Endothelial cell of umbilical vein (primary cell): ENCODE measurements around the gene USP35. TPM values are rescaled to one million over a fixed set of nuclear protein-coding genes. Genes with fewer than 3 reads are reported as not detected.

Experiments
- BruUV-seq: library from RNA; stranded (reverse); fragments of 400-500 nt; replicated peaks from 2 replicates; lab custom pipeline; 2021; lab: Mats Ljungman, UMichigan
- CTCF ChIA-PET: fragments of 300-600, 350-600 bp; sonication (Branson Sonifier 250); formaldehyde crosslinking; loops from one replicate; lab custom pipeline; 2021; ENCODE audit warnings: antibody characterized with exemption, inconsistent platforms; lab: Charles Lee
- POLR2A ChIA-PET: fragments of 300-600, 350-600 bp; sonication (Branson Sonifier 250); formaldehyde crosslinking; loops from one replicate; lab custom pipeline; 2021; ENCODE audit warnings: antibody characterized with exemption, inconsistent platforms; lab: Charles Lee
- DNase-seq: peaks from one replicate; pipeline ENCODE4 v3.0.0-alpha.2; 2011; ENCODE audit warnings: low read depth, low spot score
- FAIRE-seq: peaks from 2 replicates; lab custom pipeline; 2011; peaks lifted over from hg19 to GRCh38; lab: Jason Lieb, UNC
- H2AFZ ChIP-seq: 2 replicates; pipeline ENCODE4 v1.6.0; 2012; ENCODE audit warnings: low read depth, low read length, control low read depth, inconsistent platforms
- H3K27ac ChIP-seq: 2 replicates; pipeline ENCODE4 v1.5.1; 2011; ENCODE audit warnings: low read depth, mild to moderate bottlenecking, control low read depth, low read length, moderate library complexity; ENCODE audit not compliant: insufficient read depth
- H3K27me3 ChIP-seq, 2 experiments: 2 replicates each; pipeline versions ENCODE4 v1.6.0 to v1.6.1; 2011; ENCODE audit warnings: low read length in 2 of 2, mixed read lengths in 1 of 2; ENCODE audit not compliant: control insufficient read depth in 2 of 2, insufficient read depth in 2 of 2
- H3K36me3 ChIP-seq, 2 experiments: 2 replicates in 1 of 2; 3 replicates in 1 of 2; pipeline ENCODE4 v1.5.1; 2011; ENCODE audit warnings: low read length in 2 of 2, mild to moderate bottlenecking in 1 of 2, moderate library complexity in 1 of 2; ENCODE audit not compliant: control insufficient read depth in 2 of 2, insufficient read depth in 2 of 2; ENCODE audit errors: extremely low read depth in 1 of 2
- H3K4me1 ChIP-seq: 3 replicates; pipeline ENCODE4 v1.5.1; 2011; ENCODE audit warnings: mild to moderate bottlenecking, low read length; ENCODE audit not compliant: control insufficient read depth, insufficient read depth; ENCODE audit errors: extremely low read depth
- H3K4me2 ChIP-seq: 2 replicates; pipeline ENCODE4 v1.6.1; 2011; ENCODE audit warnings: low read length, control low read depth, mixed read lengths; ENCODE audit not compliant: insufficient read depth
- H3K4me3 ChIP-seq, 3 experiments: fragments of 200-600 bp in 1 of 3; sonication (generic), shearing (Covaris generic) in 1 of 3; replicated peaks in 1 of 3; 2 replicates each; pipeline ENCODE4 v1.5.1; 2011 to 2016; ENCODE audit warnings: control low read depth in 3 of 3, low read length in 3 of 3, mild to moderate bottlenecking in 2 of 3, inconsistent platforms in 1 of 3, low read depth in 1 of 3, moderate library complexity in 1 of 3; ENCODE audit not compliant: insufficient read depth in 1 of 3
- H3K79me2 ChIP-seq: 2 replicates; pipeline ENCODE4 v1.6.0; 2012; ENCODE audit warnings: low read length, inconsistent platforms; ENCODE audit not compliant: control insufficient read depth, insufficient read depth
- H3K9ac ChIP-seq: replicated peaks from 2 replicates; pipeline ENCODE3; 2011; ENCODE audit warnings: low read length, control low read depth; ENCODE audit not compliant: insufficient read depth; ENCODE audit errors: extremely low read depth
- H3K9me1 ChIP-seq: replicated peaks from 3 replicates; pipeline ENCODE4 v1.6.0; 2011; ENCODE audit warnings: mild to moderate bottlenecking, low read length; ENCODE audit not compliant: control insufficient read depth, insufficient read depth; ENCODE audit errors: extremely low read depth
- H3K9me3 ChIP-seq: replicated peaks from 2 replicates; pipeline ENCODE4 v1.5.1; 2012; ENCODE audit warnings: low read length, inconsistent platforms; ENCODE audit not compliant: control insufficient read depth, insufficient read depth
- H4K20me1 ChIP-seq: replicated peaks from 2 replicates; pipeline ENCODE3; 2011; ENCODE audit warnings: mild to moderate bottlenecking, low read length; ENCODE audit not compliant: control insufficient read depth, insufficient read depth; ENCODE audit errors: extremely low read depth
- CTCF ChIP-seq, 2 donors: IDR thresholded peaks; 1 replicate in 1 of 2; 2 replicates in 1 of 2; pipeline ENCODE4 v1.5.1; 2011; ENCODE audit warnings: low read length in 2 of 2, mild to moderate bottlenecking in 2 of 2, moderate library complexity in 2 of 2, control low read depth in 1 of 2, inconsistent platforms in 1 of 2, low read depth in 1 of 2; ENCODE audit not compliant: insufficient read depth in 1 of 2; ENCODE audit errors: extremely low read depth in 1 of 2
- EZH2 ChIP-seq: IDR thresholded peaks from 2 replicates; pipeline ENCODE4 v1.6.1; 2012; ENCODE audit warnings: borderline replicate concordance, low read depth, mild to moderate bottlenecking, moderate library complexity, low read length, inconsistent platforms; ENCODE audit not compliant: severe bottlenecking
- FOS ChIP-seq: IDR thresholded peaks from 2 replicates; pipeline ENCODE4 v1.6.1; 2011; ENCODE audit warnings: mild to moderate bottlenecking, low read length, moderate library complexity, borderline replicate concordance; ENCODE audit not compliant: insufficient read depth
- GATA2 ChIP-seq: IDR thresholded peaks from 2 replicates; pipeline ENCODE4 v1.7.0; 2011; ENCODE audit warnings: low read depth, mild to moderate bottlenecking, moderate library complexity, mixed read lengths, low read length; ENCODE audit not compliant: insufficient read length, insufficient read depth
- JUN ChIP-seq: IDR thresholded peaks from 2 replicates; pipeline ENCODE4 v1.6.1; 2011; ENCODE audit warnings: borderline replicate concordance, low read depth; ENCODE audit not compliant: insufficient read length, insufficient read depth
- MAX ChIP-seq: IDR thresholded peaks from 2 replicates; pipeline ENCODE4 v1.6.1; 2011; ENCODE audit not compliant: insufficient read depth, insufficient read length
- MYC ChIP-seq: IDR thresholded peaks from one replicate; pipeline ENCODE4 v1.6.1; 2011; ENCODE audit warnings: mild to moderate bottlenecking, low read depth, low read length
- POLR2A ChIP-seq: IDR thresholded peaks from 2 replicates; pipeline ENCODE4 v1.6.1; 2012; ENCODE audit warnings: low read depth, mild to moderate bottlenecking, control low read depth, low read length
- POLR2AphosphoS5 ChIP-seq: IDR thresholded peaks from 2 replicates; pipeline ENCODE4 v1.6.1; 2012; ENCODE audit warnings: low read depth, mild to moderate bottlenecking, control low read depth, low read length, moderate library complexity; ENCODE audit not compliant: insufficient read depth
- dilution Hi-C: fragments of 300-500 bp; cut with MboI; formaldehyde crosslinking; loops from one replicate; pipeline ENCODE4 v1.15.0; 2019; ENCODE audit warnings: low sequenced_read_pairs; ENCODE audit not compliant: extremely low pct_ligation_motif_present
- intact Hi-C: fragments of 100-400 bp; cut with micrococcal nuclease; formaldehyde crosslinking; loops from one replicate; pipeline ENCODE4 v1.10.0; 2022
- polyA plus RNA-seq, 4 experiments: library from polyadenylated mRNA; depleted of rRNA in 3 of 4; stranded (reverse) in 3 of 4; unstranded in 1 of 4; fragments of >200 nt; gene quantifications; 2 replicates each; pipeline versions ENCODE4 v1.2.1 to v1.2.3, GENCODE V29; 2011 to 2012; ENCODE audit warnings: missing spikeins in 1 of 4
- total RNA-seq: library from RNA; stranded (reverse); gene quantifications from 2 replicates; pipeline ENCODE4 v1.2.3, GENCODE V29; 2021

Gene USP35
- total and polyA plus RNA-seq, 2 donors (not counting 3 experiments of a cell fraction or from before 2014, with no cell fraction given), result 8.9 to 12.4 TPM

GRCh38 chr11:78220218-78221157 is 31.8 kb downstream of the USP35 start:
- Histone ChIP-seq H4K20me1 (no peaks in the 10 kb centered on the region), H2AFZ (no peak overlapping the region), H3K9ac (no peak overlapping the region), H3K4me1 (no peaks in the 10 kb centered on the region), H3K79me2 (no peaks in the 10 kb centered on the region), H3K9me1 (no peaks in the 10 kb centered on the region), H3K27ac (no peak overlapping the region), H3K4me3 (no peak overlapping the region), H3K36me3 (peaks cover 26 to 81% of the 10 kb centered on the region in 2 experiments), H3K4me2 (no peak overlapping the region), H3K9me3 (no peaks in the 10 kb centered on the region), H3K27me3 (no peaks in the 10 kb centered on the region)
- CTCF ChIA-PET, result interaction anchor here (0.6 to 2.6 kb wide), 3 partner anchors 14 to 344 kb away, joined by 3 to 10 read pairs (median 3); no protein-coding TSS in a partner anchor
- no peak for FAIRE-seq
- dilution Hi-C loops, result no loop called here
- BruUV-seq, result no TSS peak
- no peak for DNase-seq
- intact Hi-C loops, result no loop called here
- TF ChIP-seq MAX (no peak), GATA2 (no peak), POLR2AphosphoS5 (no peak), JUN (no peak), POLR2A (no peak), MYC (no peak), EZH2 (no peak), CTCF (IDR thresholded peaks at IDR 0.05; ENCODE audit: extremely low read depth in 1 of 2, insufficient read depth in 1 of 2, low read depth in 1 of 2, low read length in 2 of 2) (no peak), FOS (no peak)
- POLR2A ChIA-PET, result no interaction called here
